ENCODE data around the gene SMPX.

DNA sequence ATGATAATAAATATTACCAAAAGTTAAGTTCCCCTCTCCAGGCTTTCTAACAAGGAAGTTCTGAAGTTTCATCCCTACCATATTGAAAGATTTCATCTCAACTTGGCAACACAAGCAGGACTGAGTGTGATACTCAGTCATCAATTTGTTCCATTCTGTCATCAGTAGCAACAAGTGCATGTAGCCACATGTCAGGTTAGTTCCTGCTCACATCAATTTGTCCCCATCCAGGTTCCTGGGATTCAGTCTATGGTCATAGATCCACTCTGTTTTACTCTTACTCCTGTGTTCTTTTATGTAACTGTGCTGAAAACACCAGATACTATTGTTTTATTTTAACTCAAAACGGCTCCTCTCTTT is 22.2 kb downstream of the SMPX start:
- TF ChIP-seq, protein P1, sequence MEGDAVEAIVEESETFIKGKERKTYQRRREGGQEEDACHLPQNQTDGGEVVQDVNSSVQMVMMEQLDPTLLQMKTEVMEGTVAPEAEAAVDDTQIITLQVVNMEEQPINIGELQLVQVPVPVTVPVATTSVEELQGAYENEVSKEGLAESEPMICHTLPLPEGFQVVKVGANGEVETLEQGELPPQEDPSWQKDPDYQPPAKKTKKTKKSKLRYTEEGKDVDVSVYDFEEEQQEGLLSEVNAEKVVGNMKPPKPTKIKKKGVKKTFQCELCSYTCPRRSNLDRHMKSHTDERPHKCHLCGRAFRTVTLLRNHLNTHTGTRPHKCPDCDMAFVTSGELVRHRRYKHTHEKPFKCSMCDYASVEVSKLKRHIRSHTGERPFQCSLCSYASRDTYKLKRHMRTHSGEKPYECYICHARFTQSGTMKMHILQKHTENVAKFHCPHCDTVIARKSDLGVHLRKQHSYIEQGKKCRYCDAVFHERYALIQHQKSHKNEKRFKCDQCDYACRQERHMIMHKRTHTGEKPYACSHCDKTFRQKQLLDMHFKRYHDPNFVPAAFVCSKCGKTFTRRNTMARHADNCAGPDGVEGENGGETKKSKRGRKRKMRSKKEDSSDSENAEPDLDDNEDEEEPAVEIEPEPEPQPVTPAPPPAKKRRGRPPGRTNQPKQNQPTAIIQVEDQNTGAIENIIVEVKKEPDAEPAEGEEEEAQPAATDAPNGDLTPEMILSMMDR (conservative IDR thresholded peaks at IDR 0.05; ENCODE audit: low read depth in 2 of 2), result no peak
- no peak for TF ChIP-seq POLR2AphosphoS5 (IDR thresholded peaks at IDR 0.05; ENCODE audit: low read depth)
- TF ChIP-seq EZH2phosphoT487 (IDR thresholded peaks at IDR 0.05; ENCODE audit: unreplicated experiment), result no peak
- TF ChIP-seq CREB1 (CRISPR knock-in tag; IDR thresholded peaks at IDR 0.05; ENCODE audit: low read depth), result no peak
- TF ChIP-seq, protein P2, sequence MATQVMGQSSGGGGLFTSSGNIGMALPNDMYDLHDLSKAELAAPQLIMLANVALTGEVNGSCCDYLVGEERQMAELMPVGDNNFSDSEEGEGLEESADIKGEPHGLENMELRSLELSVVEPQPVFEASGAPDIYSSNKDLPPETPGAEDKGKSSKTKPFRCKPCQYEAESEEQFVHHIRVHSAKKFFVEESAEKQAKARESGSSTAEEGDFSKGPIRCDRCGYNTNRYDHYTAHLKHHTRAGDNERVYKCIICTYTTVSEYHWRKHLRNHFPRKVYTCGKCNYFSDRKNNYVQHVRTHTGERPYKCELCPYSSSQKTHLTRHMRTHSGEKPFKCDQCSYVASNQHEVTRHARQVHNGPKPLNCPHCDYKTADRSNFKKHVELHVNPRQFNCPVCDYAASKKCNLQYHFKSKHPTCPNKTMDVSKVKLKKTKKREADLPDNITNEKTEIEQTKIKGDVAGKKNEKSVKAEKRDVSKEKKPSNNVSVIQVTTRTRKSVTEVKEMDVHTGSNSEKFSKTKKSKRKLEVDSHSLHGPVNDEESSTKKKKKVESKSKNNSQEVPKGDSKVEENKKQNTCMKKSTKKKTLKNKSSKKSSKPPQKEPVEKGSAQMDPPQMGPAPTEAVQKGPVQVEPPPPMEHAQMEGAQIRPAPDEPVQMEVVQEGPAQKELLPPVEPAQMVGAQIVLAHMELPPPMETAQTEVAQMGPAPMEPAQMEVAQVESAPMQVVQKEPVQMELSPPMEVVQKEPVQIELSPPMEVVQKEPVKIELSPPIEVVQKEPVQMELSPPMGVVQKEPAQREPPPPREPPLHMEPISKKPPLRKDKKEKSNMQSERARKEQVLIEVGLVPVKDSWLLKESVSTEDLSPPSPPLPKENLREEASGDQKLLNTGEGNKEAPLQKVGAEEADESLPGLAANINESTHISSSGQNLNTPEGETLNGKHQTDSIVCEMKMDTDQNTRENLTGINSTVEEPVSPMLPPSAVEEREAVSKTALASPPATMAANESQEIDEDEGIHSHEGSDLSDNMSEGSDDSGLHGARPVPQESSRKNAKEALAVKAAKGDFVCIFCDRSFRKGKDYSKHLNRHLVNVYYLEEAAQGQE (IDR thresholded peaks at IDR 0.05; ENCODE audit: unreplicated experiment), result no peak
- no peak for TF ChIP-seq EZH2 (IDR thresholded peaks at IDR 0.05; ENCODE audit: low read depth, unreplicated experiment)
- TF ChIP-seq, protein P3, sequence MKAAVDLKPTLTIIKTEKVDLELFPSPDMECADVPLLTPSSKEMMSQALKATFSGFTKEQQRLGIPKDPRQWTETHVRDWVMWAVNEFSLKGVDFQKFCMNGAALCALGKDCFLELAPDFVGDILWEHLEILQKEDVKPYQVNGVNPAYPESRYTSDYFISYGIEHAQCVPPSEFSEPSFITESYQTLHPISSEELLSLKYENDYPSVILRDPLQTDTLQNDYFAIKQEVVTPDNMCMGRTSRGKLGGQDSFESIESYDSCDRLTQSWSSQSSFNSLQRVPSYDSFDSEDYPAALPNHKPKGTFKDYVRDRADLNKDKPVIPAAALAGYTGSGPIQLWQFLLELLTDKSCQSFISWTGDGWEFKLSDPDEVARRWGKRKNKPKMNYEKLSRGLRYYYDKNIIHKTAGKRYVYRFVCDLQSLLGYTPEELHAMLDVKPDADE (IDR thresholded peaks at IDR 0.05), result no peak
- TF ChIP-seq ZNF331 (CRISPR knock-in tag; IDR thresholded peaks at IDR 0.05; ENCODE audit: low read depth), result no peak
